DOHH2 (cell line): ENCODE measurements around the gene HLA-DPA1.
A peak's percentile ranks its signal among the peaks of the same experiment; 100 is the strongest.

Source experiments
- H3F3A ChIP-seq: fragments of 200-600 bp; sonication (generic), shearing (Covaris generic); 2 replicates; pipeline ENCODE4 v1.6.0; 2016; ENCODE audit warnings: antibody characterized with exemption, mild to moderate bottlenecking; ENCODE audit not compliant: control insufficient read depth, insufficient read depth
- H3K27ac ChIP-seq: fragments of 200-600 bp; sonication (generic); 2 replicates; pipeline ENCODE4 v1.5.1; 2014; ENCODE audit warnings: low read depth, mild to moderate bottlenecking, low read length, moderate library complexity
- H3K27me3 ChIP-seq: fragments of 200-600 bp; sonication (generic); 2 replicates; pipeline ENCODE4 v1.6.1; 2014; ENCODE audit warnings: mild to moderate bottlenecking, low read length, mixed read lengths; ENCODE audit not compliant: control insufficient read depth
- H3K36me3 ChIP-seq: fragments of 200-600 bp; sonication (generic); 2 replicates; pipeline ENCODE4 v1.6.1; 2014; ENCODE audit warnings: mild to moderate bottlenecking, low read length, moderate library complexity, mixed read lengths; ENCODE audit not compliant: control insufficient read depth
- H3K4me1 ChIP-seq: fragments of 200-600 bp; sonication (generic); 2 replicates; pipeline ENCODE4 v1.6.1; 2014; ENCODE audit warnings: mild to moderate bottlenecking, low read length, mixed read lengths; ENCODE audit not compliant: control insufficient read depth
- H3K4me2 ChIP-seq: fragments of 200-600 bp; sonication (generic); 2 replicates; pipeline ENCODE4 v1.6.0; 2014; ENCODE audit warnings: mild to moderate bottlenecking, low read length, moderate library complexity
- H3K4me3 ChIP-seq: fragments of 200-600 bp; sonication (generic); 2 replicates; pipeline ENCODE4 v1.5.1; 2014; ENCODE audit warnings: mild to moderate bottlenecking, low read length, mixed read lengths
- H3K79me2 ChIP-seq: fragments of 200-600 bp; sonication (generic); 2 replicates; pipeline ENCODE4 v1.6.1; 2014; ENCODE audit warnings: mild to moderate bottlenecking, low read length, mixed read lengths; ENCODE audit not compliant: control insufficient read depth
- H3K9me2 ChIP-seq: fragments of 200-600 bp; sonication (generic); replicated peaks from 2 replicates; pipeline ENCODE4 v1.6.1; 2014; ENCODE audit warnings: mild to moderate bottlenecking, low read length, mixed read lengths; ENCODE audit not compliant: control insufficient read depth
- H3K9me3 ChIP-seq: fragments of 200-600 bp; sonication (generic); 2 replicates; pipeline ENCODE4 v1.6.1; 2014; ENCODE audit warnings: antibody characterized with exemption, low read length, mixed read lengths; ENCODE audit not compliant: control insufficient read depth, insufficient read depth
- H4K20me1 ChIP-seq: fragments of 200-600 bp; sonication (generic); 2 replicates; pipeline ENCODE4 v1.6.0; 2014; ENCODE audit warnings: low read depth, mild to moderate bottlenecking, antibody characterized with exemption, low read length, moderate library complexity; ENCODE audit not compliant: control insufficient read depth, insufficient read depth
- CTCF ChIP-seq: fragments of 200-600 bp; sonication (generic); IDR thresholded peaks from one replicate; pipeline ENCODE4 v1.5.1; 2014; ENCODE audit warnings: antibody characterized with exemption, mild to moderate bottlenecking, low read depth, low read length; ENCODE audit not compliant: poor library complexity, severe bottlenecking
- EZH2phosphoT487 ChIP-seq: fragments of 200-600 bp; sonication (generic); IDR thresholded peaks from 2 replicates; pipeline ENCODE4 v1.6.1; 2017; ENCODE audit warnings: borderline replicate concordance, mild to moderate bottlenecking, antibody characterized with exemption, low read length, moderate library complexity, mixed read lengths

Gene HLA-DPA1

GRCh38 chr6:33078919-33079521 is 5.6 kb upstream of the HLA-DPA1 start:
- H3K9me3 ChIP-seq = no peaks in the 10 kb centered on the region
- peaks cover 22% of the 10 kb centered on the region for H3K79me2 ChIP-seq
- no peaks in the 10 kb centered on the region for H3K27me3 ChIP-seq
- H3K36me3 ChIP-seq = peaks cover 16% of the 10 kb centered on the region
- peaks cover 41% of the 10 kb centered on the region for H3K4me1 ChIP-seq
- H3K4me2 ChIP-seq = no peak overlapping the region
- no peaks in the 10 kb centered on the region for H3F3A ChIP-seq
- no peaks in the 10 kb centered on the region for H4K20me1 ChIP-seq
- no peak overlapping the region for H3K27ac ChIP-seq
- TF ChIP-seq EZH2phosphoT487 (no peak), CTCF (no peak)
- H3K9me2 ChIP-seq = no peaks in the 10 kb centered on the region
- H3K4me3 ChIP-seq = no peak overlapping the region

DNA sequence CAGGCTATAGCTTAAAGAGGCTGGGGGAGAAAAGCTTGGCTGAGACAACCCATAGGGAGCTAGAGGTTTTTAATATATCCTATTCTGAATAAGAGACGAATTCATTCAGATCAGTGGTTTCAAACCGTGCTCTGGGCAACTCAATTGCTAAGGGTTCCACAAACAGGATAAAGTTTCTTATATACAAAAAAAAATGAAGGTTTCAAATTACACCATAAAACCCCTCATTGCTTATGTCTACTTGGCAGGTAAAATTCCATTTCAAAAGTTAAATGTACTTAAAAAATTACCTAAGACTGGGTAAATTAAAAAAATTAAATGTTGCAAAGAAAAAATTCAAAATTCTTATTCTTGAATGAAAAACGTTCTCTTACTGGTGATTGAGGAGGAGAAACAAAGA is 5.0 kb upstream of the HLA-DPA1 start:
- Histone ChIP-seq H3K4me3 (no peak overlapping the region; the same call in 1 of the 2 replicates), H3K4me2 (peak overlapping the region; percentile 52; the same call in 1 of the 2 replicates), H3K27ac (no peak overlapping the region)

GRCh38 chr6:33077908-33078307 is 4.5 kb upstream of the HLA-DPA1 start:
- peaks cover 32% of the 10 kb centered on the region for H3K79me2 ChIP-seq

More for the DNA sequence above, 5.0 kb upstream of the HLA-DPA1 start:
- Histone ChIP-seq H3K79me2 (peaks cover 26% of the 10 kb centered on the region), H3K27me3 (no peaks in the 10 kb centered on the region), H3K9me2 (no peaks in the 10 kb centered on the region), H3K4me1 (peaks cover 46% of the 10 kb centered on the region), H4K20me1 (no peaks in the 10 kb centered on the region), H3K36me3 (peaks cover 15% of the 10 kb centered on the region), H3F3A (no peaks in the 10 kb centered on the region), H3K9me3 (no peaks in the 10 kb centered on the region)
- no peak for TF ChIP-seq EZH2phosphoT487
- no peak for TF ChIP-seq CTCF

More at GRCh38 chr6:33077908-33078307, 4.5 kb upstream of the HLA-DPA1 start:
- H3K4me1 ChIP-seq = peaks cover 46% of the 10 kb centered on the region
- peaks cover 10% of the 10 kb centered on the region for H3K36me3 ChIP-seq
- H3K27me3 ChIP-seq = no peaks in the 10 kb centered on the region
- H3F3A ChIP-seq = no peaks in the 10 kb centered on the region
- no peaks in the 10 kb centered on the region for H3K9me2 ChIP-seq
- H4K20me1 ChIP-seq = no peaks in the 10 kb centered on the region
- TF ChIP-seq EZH2phosphoT487 = no peak
- no peak for TF ChIP-seq CTCF
- H3K27ac ChIP-seq = no peak overlapping the region
- H3K4me2 ChIP-seq = peak overlapping the region; percentile 52
- H3K4me3 ChIP-seq = peak overlapping the region; percentile 9
- H3K9me3 ChIP-seq = no peaks in the 10 kb centered on the region
